Suppressor macrophage treated with lipopolysaccharide for 1 hour (primary cell): Measurements from ENCODE around the gene KEL.
"Not testable (repeated sequence)": the region's sequence is repeated elsewhere in the genome, so short reads cannot be mapped to it uniquely, and the experiment has no call there.

Source experiments
- DNase-seq, 3 donors: peaks; one replicate each; pipeline ENCODE4 v3.0.0-alpha.2; 2020 to 2022

Gene KEL

GRCh38 chr7:142961973-142962926 lies at the start of gene KEL:
Gene KEL (minus strand): TSS chr7:142962363. CDS start chr7:142962206, 157 bp downstream.
- DNase-seq = peak; percentile 18 to 58 (median 48)

GRCh38 chr7:143008007-143008901 lies 46.1 kb upstream of the KEL start:
- peak; percentile 84 to 91 (median 87) for DNase-seq

- DNase-seq = no peak
Measured at GRCh38 chr7:143005632-143006260, 43.6 kb upstream of the KEL start.

- DNase-seq = peak; percentile 69 to 76 (median 73)
Measured at GRCh38 chr7:143003393-143004051, 41.4 kb upstream of the KEL start.

- DNase-seq = no peak
Measured at GRCh38 chr7:143002898-143003297, 40.7 kb upstream of the KEL start.

GRCh38 chr7:143002106-143002505 lies 39.9 kb upstream of the KEL start:
- DNase-seq = peak; percentile 40 to 51 (median 47)

- no peak for DNase-seq
Measured at GRCh38 chr7:143000648-143001047, 38.5 kb upstream of the KEL start.

GRCh38 chr7:142999793-143000192 lies 37.6 kb upstream of the KEL start:
- DNase-seq = no peak

DNA sequence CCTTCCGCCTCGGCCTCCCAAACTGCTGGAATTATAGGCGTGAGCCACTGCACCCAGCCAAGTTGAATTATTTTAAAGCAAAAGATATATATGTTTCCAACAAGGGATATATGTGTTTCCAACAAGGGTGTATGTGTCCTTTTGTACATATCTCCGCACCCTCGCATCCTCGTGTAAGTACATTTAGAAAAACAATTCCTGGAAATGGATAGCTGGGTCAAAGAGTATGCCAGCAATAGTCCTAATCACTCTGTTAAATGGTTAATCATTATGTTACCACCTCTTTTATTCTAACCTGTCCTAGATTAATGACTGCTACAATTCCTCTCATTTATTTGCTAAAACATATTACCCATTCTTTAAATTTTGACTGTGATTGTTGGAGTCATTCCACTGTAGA lies 36.8 kb upstream of the KEL start:
- DNase-seq = no peak

DNA sequence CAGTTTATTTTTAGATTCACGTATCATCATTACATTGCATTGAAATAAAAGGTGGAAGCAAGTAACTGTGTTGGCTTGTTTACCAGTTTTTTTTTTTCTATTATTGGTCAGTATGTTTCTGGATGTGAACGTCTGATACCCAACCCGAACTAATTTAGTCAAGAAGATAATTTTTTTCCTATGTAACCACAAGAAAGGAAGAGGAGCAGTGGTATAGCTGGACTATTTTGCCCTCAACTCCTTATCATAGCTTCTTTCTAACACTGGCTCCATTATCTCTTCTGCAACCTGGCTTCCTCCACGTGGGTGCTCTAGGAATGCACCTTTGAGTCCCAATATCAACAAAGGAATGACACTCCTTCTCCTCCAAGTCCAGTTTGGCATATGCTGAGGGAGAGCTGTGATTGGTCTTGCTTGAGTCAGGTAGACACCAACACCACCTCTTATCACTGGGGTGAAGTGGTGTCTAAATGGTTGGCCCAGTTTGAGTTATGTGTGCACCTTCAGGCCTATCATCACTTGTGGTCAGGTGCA lies 35.4 kb upstream of the KEL start:
- no peak for DNase-seq

DNA sequence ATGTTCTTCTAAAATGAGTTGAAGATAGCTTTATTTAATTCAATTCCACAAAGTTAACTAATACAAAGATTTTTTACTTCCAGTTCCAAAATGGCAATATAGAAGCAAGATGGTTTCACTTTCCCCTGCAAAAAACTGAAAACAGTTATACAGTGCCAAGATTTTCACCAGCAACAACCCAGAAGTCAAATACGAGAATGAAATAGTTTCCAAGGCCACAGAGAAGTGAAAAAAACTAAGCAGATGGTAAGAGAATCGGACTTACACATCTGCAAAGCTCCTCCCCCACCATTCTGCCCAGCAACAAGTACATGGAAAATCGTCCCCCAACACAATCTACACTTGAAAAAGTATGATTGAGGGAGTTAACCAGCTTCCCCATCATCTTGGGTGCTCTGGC lies 30.3 kb upstream of the KEL start:
- DNase-seq = no peak

- no peak for DNase-seq
Measured at GRCh38 chr7:142984297-142984696, 22.1 kb upstream of the KEL start.

GRCh38 chr7:142983825-142984224 lies 21.7 kb upstream of the KEL start:
- no peak for DNase-seq

GRCh38 chr7:142978402-142978801 lies 16.2 kb upstream of the KEL start:
- not testable (repeated sequence) for DNase-seq

DNA sequence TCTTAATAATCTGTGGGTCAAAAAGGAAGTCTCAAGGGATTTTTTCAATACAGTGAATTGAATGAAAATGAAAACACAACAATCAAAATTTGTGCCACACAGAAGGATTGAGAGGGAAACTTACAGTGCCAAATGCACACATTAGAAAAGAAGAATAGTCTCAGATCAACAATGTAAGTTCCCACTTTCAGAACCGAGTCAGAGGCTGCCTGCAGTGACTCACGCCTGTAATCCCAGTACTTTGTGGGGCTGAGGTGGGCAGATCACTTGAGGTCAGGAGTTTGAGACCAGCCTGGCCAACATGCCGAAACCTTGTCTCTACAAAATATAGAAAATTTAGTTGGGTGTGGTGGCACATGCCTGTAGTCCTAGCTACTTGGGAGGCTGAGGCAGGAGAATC lies 12.5 kb upstream of the KEL start:
- DNase-seq = peak; percentile 42 to 53 (median 49)

DNA sequence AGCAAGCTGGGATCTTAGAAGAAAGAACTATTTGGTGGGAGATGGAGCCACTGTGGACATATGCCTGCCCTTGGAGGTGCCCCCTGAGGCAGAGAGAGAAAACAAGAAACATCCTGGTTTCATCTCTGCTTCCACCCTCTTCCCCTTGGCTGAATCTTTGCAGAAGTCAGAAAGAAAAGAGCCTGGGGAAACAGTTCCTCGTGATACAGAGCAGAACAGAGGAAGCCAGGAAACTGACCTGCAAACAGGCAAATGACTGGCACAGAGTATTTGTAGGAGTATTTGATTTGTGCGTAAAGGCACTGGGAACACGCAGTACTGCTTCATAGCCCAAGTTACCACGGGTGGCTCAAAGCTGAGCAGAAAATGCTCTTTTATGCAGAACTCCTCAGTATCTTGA lies 7.0 kb upstream of the KEL start:
- peak; percentile 38 to 45 (median 42) for DNase-seq

- DNase-seq = peak in 1 of 3 donors; percentile 29
Measured at GRCh38 chr7:142968229-142968628, 6.1 kb upstream of the KEL start.

DNA sequence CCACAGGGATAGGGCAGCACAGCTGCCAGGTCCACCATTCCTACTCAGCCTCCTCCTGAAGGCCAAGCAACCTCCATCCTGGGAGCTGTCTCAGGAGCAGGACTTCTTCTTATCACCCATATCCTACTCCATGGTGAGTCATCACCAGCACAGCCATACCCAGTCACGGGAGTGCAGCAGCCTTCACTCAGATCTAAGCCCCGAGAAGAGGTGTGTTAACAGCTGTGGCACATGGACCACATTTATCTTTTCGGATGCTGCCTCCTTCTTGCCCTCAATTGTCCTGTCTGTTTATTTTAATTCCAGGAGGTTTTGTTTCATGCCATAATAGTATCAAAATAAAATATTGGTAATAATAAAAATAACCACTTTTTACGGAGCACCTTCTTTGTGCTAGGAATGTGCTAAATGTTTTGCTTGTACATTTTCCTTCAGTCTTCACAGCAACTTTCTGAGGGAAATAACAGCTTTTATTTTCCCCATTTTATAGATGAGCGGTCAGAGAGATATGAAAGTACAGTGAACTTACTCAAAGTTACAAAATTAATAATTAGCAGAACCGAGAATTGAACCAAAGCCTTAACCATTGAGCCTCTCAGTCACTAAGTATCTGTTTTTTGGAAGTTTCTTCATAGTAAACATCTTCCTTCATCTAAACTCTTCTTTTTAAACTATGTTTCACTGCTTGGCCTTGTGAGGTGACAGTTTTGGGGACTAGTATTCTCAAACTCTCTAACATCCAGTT lies 2.5 kb upstream of the KEL start:
- peak in 2 of 3 donors; percentile 16 to 22 for DNase-seq

DNA sequence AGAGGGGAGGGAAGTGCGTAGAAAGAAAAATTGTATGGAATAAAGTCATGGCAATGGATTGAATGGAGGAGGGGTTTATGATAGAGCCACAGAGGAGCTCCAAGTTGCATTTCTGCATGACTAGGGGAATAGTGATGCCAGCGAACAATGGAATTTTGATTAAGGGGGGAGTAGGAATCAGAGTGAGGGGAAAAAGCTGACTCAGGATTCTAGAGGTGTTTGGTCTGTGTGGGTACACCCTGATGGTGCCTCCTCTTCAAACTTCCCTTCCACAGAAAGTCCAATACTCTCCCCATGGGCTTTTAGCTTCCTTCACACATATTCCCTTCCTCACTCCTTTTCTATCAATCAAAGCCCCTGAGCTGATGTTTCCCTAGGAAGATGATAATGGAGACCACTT lies 1.8 kb upstream of the KEL start:
- DNase-seq = no peak

DNA sequence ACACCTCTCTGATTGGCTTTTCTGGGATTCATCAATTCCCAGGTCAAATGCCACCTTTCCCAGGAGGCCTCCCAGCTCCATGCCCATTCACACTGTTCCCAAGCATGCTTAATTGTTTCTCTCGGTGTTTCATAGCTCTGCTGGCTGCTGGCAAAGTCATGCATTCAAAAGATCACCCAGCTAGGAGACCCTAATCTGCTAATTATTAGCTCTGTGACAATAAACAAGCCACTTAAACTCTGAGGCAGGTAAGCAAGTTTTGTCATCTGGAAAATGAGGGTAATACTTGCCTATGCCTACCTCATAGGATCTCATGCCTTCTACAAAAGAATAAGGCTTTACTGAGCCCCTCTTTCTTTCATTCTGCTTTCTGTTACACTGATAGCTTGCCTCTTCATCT lies 828 bp upstream of the KEL start:
- DNase-seq = no peak

DNA sequence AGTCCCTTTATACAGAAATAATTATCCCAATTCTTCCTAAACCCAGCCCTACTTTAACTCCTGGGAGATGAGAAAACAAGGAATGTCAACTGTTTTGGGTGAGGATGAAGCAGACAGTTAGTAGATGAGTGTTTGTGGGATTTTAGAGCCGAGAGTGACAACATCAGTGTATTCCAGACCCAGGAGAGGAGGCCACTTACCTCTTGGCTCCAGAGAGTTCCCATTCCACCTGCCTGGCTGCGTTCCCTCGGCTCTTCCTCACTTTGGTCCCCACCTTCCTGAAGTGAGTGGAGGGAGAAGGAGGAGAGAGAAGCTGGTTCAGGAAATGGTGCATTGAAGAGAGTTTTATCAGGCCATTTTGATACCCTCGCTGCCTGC lies 579 bp downstream of the KEL start:
- no peak for DNase-seq
